ENCODE measurements around the gene WDR46.

DNA sequence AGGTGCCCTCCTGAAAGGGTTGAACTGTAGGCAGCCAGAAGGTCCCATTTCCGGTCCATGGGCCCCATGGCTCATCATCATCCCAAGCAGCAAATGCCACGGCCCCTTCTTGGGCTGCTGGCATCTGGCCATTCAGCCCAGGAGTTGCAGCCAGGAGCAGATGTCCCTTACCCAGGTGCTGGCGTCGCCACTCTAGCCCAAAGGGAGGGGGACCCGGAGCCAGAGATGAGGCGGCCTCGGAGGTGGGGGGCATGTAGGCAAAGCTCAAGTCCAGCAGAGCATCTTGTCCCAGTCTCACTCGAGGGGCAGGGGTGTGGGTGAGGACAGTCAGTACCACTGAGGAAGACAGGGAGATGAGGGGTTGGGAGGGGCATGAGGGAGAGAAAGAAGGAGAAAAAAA, 16.0 kb upstream of the WDR46 start:
- TF ChIP-seq POLR2AphosphoS5 (IDR thresholded peaks at IDR 0.05), result no peak
- TF ChIP-seq POLR2A (IDR thresholded peaks at IDR 0.05), result no peak
- TF ChIP-seq, protein P1, sequence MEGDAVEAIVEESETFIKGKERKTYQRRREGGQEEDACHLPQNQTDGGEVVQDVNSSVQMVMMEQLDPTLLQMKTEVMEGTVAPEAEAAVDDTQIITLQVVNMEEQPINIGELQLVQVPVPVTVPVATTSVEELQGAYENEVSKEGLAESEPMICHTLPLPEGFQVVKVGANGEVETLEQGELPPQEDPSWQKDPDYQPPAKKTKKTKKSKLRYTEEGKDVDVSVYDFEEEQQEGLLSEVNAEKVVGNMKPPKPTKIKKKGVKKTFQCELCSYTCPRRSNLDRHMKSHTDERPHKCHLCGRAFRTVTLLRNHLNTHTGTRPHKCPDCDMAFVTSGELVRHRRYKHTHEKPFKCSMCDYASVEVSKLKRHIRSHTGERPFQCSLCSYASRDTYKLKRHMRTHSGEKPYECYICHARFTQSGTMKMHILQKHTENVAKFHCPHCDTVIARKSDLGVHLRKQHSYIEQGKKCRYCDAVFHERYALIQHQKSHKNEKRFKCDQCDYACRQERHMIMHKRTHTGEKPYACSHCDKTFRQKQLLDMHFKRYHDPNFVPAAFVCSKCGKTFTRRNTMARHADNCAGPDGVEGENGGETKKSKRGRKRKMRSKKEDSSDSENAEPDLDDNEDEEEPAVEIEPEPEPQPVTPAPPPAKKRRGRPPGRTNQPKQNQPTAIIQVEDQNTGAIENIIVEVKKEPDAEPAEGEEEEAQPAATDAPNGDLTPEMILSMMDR (IDR thresholded peaks at IDR 0.05), result no peak
- TF ChIP-seq EP300 (IDR thresholded peaks at IDR 0.05), result no peak

Measured in sigmoid colon (tissue), 4 donors.